ENCODE measurements around the gene PHKB.

The PHKB gene

GRCh38 chr16:47693226-47693625, 232.1 kb downstream of the PHKB start:
- no peak for DNase-seq (ENCODE audit: low read depth, low spot score)
- ChIA-PET POLR2A (no interaction called here), CTCF (interaction anchor here (0.9 kb wide), 1 partner anchor 367 kb away, joined by 4 read pairs; no protein-coding TSS in a partner anchor)
- no peak overlapping the region for H3K4me3 ChIP-seq (ENCODE audit: low read depth, low read length)
- TF ChIP-seq CTCF (IDR thresholded peaks at IDR 0.05; ENCODE audit: insufficient read depth, low read length, missing control alignments), result no peak

GRCh38 chr16:47694543-47694942, 233.4 kb downstream of the PHKB start:
- DNase-seq (ENCODE audit: low read depth, low spot score), result no peak
- TF ChIP-seq CTCF (IDR thresholded peaks at IDR 0.05; ENCODE audit: insufficient read depth, low read length, missing control alignments), result no peak
- no peak overlapping the region for H3K4me3 ChIP-seq (ENCODE audit: low read depth, low read length)
- CTCF ChIA-PET, result no interaction called here
- POLR2A ChIA-PET, result no interaction called here

- TF ChIP-seq CTCF (IDR thresholded peaks at IDR 0.05; ENCODE audit: insufficient read depth, low read length, missing control alignments), result no peak
- POLR2A ChIA-PET, result no interaction called here
These were observed 234.6 kb downstream of the PHKB start for GRCh38 chr16:47695756-47696155.

GRCh38 chr16:47697826-47698225, 236.7 kb downstream of the PHKB start:
- H3K4me3 ChIP-seq (ENCODE audit: low read depth, low read length), result no peak overlapping the region
- CTCF ChIA-PET, result no interaction called here
- TF ChIP-seq CTCF (IDR thresholded peaks at IDR 0.05; ENCODE audit: insufficient read depth, low read length, missing control alignments), result no peak
- POLR2A ChIA-PET, result no interaction called here
- no peak for DNase-seq (ENCODE audit: low read depth, low spot score)

More at GRCh38 chr16:47695756-47696155, 234.6 kb downstream of the PHKB start:
- no peak for DNase-seq (ENCODE audit: low read depth, low spot score)
- H3K4me3 ChIP-seq (ENCODE audit: low read depth, low read length), result no peak overlapping the region
- CTCF ChIA-PET, result no interaction called here

- ChIA-PET POLR2A (no interaction called here), CTCF (no interaction called here)
- H3K4me3 ChIP-seq (ENCODE audit: low read depth, low read length), result no peak overlapping the region
- no peak for TF ChIP-seq CTCF (IDR thresholded peaks at IDR 0.05; ENCODE audit: insufficient read depth, low read length, missing control alignments)
- DNase-seq (ENCODE audit: low read depth, low spot score), result no peak
These were observed 238.0 kb downstream of the PHKB start for GRCh38 chr16:47699106-47699505.

GRCh38 chr16:47700857-47701587, 239.9 kb downstream of the PHKB start:
- H3K4me3 ChIP-seq (ENCODE audit: low read depth, low read length), result no peak overlapping the region
- no peak for TF ChIP-seq CTCF (IDR thresholded peaks at IDR 0.05; ENCODE audit: insufficient read depth, low read length, missing control alignments)
- ChIA-PET POLR2A (no interaction called here), CTCF (interaction anchor here (1.1 kb wide), 1 partner anchor 11 kb away, joined by 3 read pairs; no protein-coding TSS in a partner anchor)
- DNase-seq (ENCODE audit: low read depth, low spot score), result no peak

All from AG04449 (cell line).